GM23338 (cell line): ENCODE results near the gene NPFF. TPM values are rescaled to one million over a fixed set of nuclear protein-coding genes. Genes with fewer than 3 reads are reported as not detected.

Experiments
- ATAC-seq: fragments of 200-7000 bp; cut with Tn5 transposase; 3 replicates; pipeline ENCODE4 v1.9.1; 2020
- DNase-seq: peaks from one replicate; pipeline ENCODE4 v3.0.0-alpha.2; 2015; ENCODE audit warnings: low spot score
- H2AFZ ChIP-seq: fragments of 200-600 bp; sonication (generic); 2 replicates; pipeline ENCODE4 v1.8.0; 2016; ENCODE audit warnings: antibody characterized with exemption, mild to moderate bottlenecking, moderate library complexity
- H3F3A ChIP-seq: fragments of 200-600 bp; sonication (generic); replicated peaks from 2 replicates; pipeline ENCODE4 v1.8.0; 2017; ENCODE audit warnings: antibody characterized with exemption, mixed run types, low read depth
- H3K27ac ChIP-seq: fragments of 200-600 bp; sonication (generic); 2 replicates; pipeline ENCODE4 v1.6.1; 2016; ENCODE audit warnings: low read depth
- H3K27me3 ChIP-seq: fragments of 200-600 bp; sonication (generic); 2 replicates; pipeline ENCODE4 v1.8.0; 2016; ENCODE audit warnings: mild to moderate bottlenecking, mixed run types, moderate library complexity; ENCODE audit not compliant: insufficient read depth
- H3K36me3 ChIP-seq: fragments of 200-600 bp; sonication (generic); 2 replicates; pipeline ENCODE4 v1.8.0; 2016; ENCODE audit warnings: mild to moderate bottlenecking; ENCODE audit not compliant: insufficient read depth
- H3K4me1 ChIP-seq: fragments of 200-600 bp; sonication (generic); 2 replicates; pipeline ENCODE4 v1.8.0; 2016; ENCODE audit warnings: mild to moderate bottlenecking, moderate library complexity; ENCODE audit not compliant: insufficient read depth
- H3K4me2 ChIP-seq: fragments of 200-600 bp; sonication (generic); 2 replicates; pipeline ENCODE4 v1.7.1; 2017; ENCODE audit warnings: mixed run types
- H3K4me3 ChIP-seq: fragments of 200-600 bp; sonication (generic); 2 replicates; pipeline ENCODE4 v1.6.1; 2016; ENCODE audit warnings: mixed run types
- H3K79me2 ChIP-seq: fragments of 200-600 bp; sonication (generic); replicated peaks from 2 replicates; pipeline ENCODE4 v1.8.0; 2017; ENCODE audit warnings: mild to moderate bottlenecking; ENCODE audit not compliant: insufficient read depth
- H3K9me2 ChIP-seq: fragments of 200-600 bp; sonication (generic); 2 replicates; pipeline ENCODE4 v1.8.0; 2017; ENCODE audit not compliant: insufficient read depth
- H4K20me1 ChIP-seq: fragments of 200-600 bp; sonication (generic); replicated peaks from 2 replicates; pipeline ENCODE4 v1.8.0; 2017; ENCODE audit warnings: mild to moderate bottlenecking; ENCODE audit not compliant: insufficient read depth
- H3K27ac Mint-ChIP-seq: 2 replicates; pipeline ENCODE4 v1.8.0; 2020; ENCODE audit warnings: inconsistent platforms, mild to moderate bottlenecking, moderate library complexity, mixed read lengths
- H3K27me3 Mint-ChIP-seq: 3 replicates; pipeline ENCODE4 v1.8.0; 2022; ENCODE audit warnings: low read depth, mild to moderate bottlenecking, moderate library complexity, mixed read lengths, inconsistent platforms; ENCODE audit not compliant: insufficient read depth, poor library complexity
- H3K36me3 Mint-ChIP-seq: 3 replicates; pipeline ENCODE4 v1.8.0; 2021; ENCODE audit warnings: low read depth, mild to moderate bottlenecking, inconsistent platforms, moderate library complexity, mixed read lengths
- H3K4me1 Mint-ChIP-seq: 3 replicates; pipeline ENCODE4 v1.8.0; 2020; ENCODE audit warnings: mild to moderate bottlenecking, inconsistent platforms, mixed read lengths
- H3K4me3 Mint-ChIP-seq: 3 replicates; pipeline ENCODE4 v1.8.0; 2021; ENCODE audit warnings: moderate library complexity, mild to moderate bottlenecking, inconsistent platforms, mixed read lengths
- H3K9me3 Mint-ChIP-seq: 3 replicates; pipeline ENCODE4 v1.8.0; 2020; ENCODE audit warnings: moderate library complexity, mild to moderate bottlenecking, inconsistent platforms, mixed read lengths
- CREB1 ChIP-seq: fragments of 250-450 bp; sonication (Bioruptor Pico); IDR thresholded peaks from 2 replicates; pipeline ENCODE4 v1.5.0; 2020; ENCODE audit warnings: low read depth, mild to moderate bottlenecking, moderate library complexity
- EZH2 ChIP-seq: fragments of 200-600 bp; sonication (generic); IDR thresholded peaks from one replicate; pipeline ENCODE4 v1.8.0; 2017; ENCODE audit warnings: antibody characterized with exemption, mild to moderate bottlenecking, low read depth; ENCODE audit not compliant: unreplicated experiment
- EZH2phosphoT487 ChIP-seq: fragments of 200-600 bp; sonication (generic); IDR thresholded peaks from one replicate; pipeline ENCODE4 v1.8.1; 2018; ENCODE audit warnings: antibody characterized with exemption; ENCODE audit not compliant: unreplicated experiment
- JUNB ChIP-seq: IDR thresholded peaks from one replicate; pipeline ENCODE4 v1.6.1; 2016; ENCODE audit warnings: antibody characterized with exemption; ENCODE audit not compliant: unreplicated experiment
- NANOG ChIP-seq: IDR thresholded peaks from 2 replicates; pipeline ENCODE4 v1.6.1; 2016; ENCODE audit warnings: antibody characterized with exemption, borderline replicate concordance
- POLR2AphosphoS5 ChIP-seq: IDR thresholded peaks from 2 replicates; pipeline ENCODE4 v1.6.1; 2016; ENCODE audit warnings: antibody characterized with exemption, low read depth
- STAT1 ChIP-seq: IDR thresholded peaks from one replicate; pipeline ENCODE4 v1.6.1; 2016; ENCODE audit warnings: antibody characterized with exemption; ENCODE audit not compliant: unreplicated experiment
- ZNF114 ChIP-seq: fragments of 250-450 bp; sonication (Bioruptor Pico); IDR thresholded peaks from 2 replicates; pipeline ENCODE4 v1.5.0; 2020; ENCODE audit warnings: mild to moderate bottlenecking, moderate library complexity
- ZNF331 ChIP-seq: fragments of 250-450 bp; sonication (Bioruptor Pico); IDR thresholded peaks from 2 replicates; pipeline ENCODE4 v1.5.0; 2020; ENCODE audit warnings: low read depth, mild to moderate bottlenecking, moderate library complexity
- polyA plus RNA-seq: library from polyadenylated mRNA; unstranded; fragments of >200 nt; fragmentation: Nextera tagmentation; extraction: Ambion mirVana; gene quantifications from 2 replicates; pipeline ENCODE4 v1.2.1, GENCODE V29; 2016
- total RNA-seq: library from RNA; depleted of rRNA; stranded (reverse); fragments of >200 nt; shearing (Covaris generic); gene quantifications from 2 replicates; pipeline ENCODE4 v1.2.3, GENCODE V29; 2014
- TF ChIP-seq, protein P1 (sequence below): fragments of 250-450 bp; sonication (Bioruptor Pico); IDR thresholded peaks from 2 replicates; pipeline ENCODE4 v1.5.0; 2020; ENCODE audit warnings: mild to moderate bottlenecking, moderate library complexity
- TF ChIP-seq, protein P2 (sequence below): IDR thresholded peaks from 2 replicates; pipeline ENCODE4 v1.6.1; 2016; ENCODE audit warnings: antibody characterized with exemption
- TF ChIP-seq, protein P3 (sequence below): IDR thresholded peaks from one replicate; pipeline ENCODE4 v1.6.1; 2018; ENCODE audit warnings: antibody characterized with exemption; ENCODE audit not compliant: unreplicated experiment
- TF ChIP-seq, protein P4 (sequence below), 2 experiments: fragments of 200-600 bp in 1 of 2; sonication (generic) in 1 of 2; conservative IDR thresholded peaks; 2 replicates each; pipeline versions ENCODE4 v1.5.1 to v1.6.1; 2016 to 2017; ENCODE audit warnings: antibody characterized with exemption in 2 of 2, low read depth in 2 of 2, mild to moderate bottlenecking in 2 of 2, moderate library complexity in 1 of 2

Gene NPFF
- total and polyA plus RNA-seq, 2 experiments from 2014 or later, result 0.69 to 0.71 TPM

DNA sequence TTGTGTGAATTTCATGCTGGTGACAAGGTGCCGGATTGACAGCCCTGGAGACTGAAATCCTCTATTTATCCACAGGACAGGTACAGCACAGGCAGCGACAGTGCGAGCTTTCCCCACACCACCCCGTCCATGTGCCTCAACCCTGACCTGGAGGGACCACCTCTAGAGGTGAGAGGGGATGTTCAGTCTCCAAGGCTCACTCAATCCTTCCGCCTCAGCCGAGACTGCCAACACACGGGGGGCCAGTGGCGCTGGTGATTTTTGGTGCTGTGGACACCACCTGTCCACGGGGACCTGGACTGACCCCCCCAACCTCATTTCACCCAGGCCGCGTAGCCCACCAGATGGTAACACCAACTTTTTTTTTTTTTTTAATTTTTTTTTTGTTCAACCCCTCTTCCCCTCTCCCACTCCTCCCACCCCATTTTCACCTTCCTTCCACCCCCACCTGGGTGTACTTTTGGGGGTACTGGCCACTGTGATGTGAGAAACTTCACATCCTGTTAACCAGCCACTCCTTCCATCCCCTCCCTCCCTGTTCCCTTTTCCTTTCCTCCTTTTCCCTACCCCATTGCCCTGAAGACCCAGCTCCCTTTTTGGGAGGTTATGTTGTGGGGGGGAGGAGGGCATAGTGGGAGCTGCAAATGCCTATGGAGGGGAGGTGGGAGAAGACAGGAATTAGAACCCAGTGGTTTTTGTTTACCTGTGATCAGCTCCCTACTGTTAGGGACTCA, 42.4 kb downstream of the NPFF start:
- no peak overlapping the region for H2AFZ ChIP-seq
- no peaks in the 10 kb centered on the region for H3K27me3 ChIP-seq
- DNase-seq, result no peak
- no peak overlapping the region for H3K27ac Mint-ChIP-seq
- H3K4me1 Mint-ChIP-seq, result peaks cover 47% of the 10 kb centered on the region
- peak; percentile 17; the same call in 2 of the 3 replicates for ATAC-seq
- H3K9me3 Mint-ChIP-seq, result no peaks in the 10 kb centered on the region
- no peaks in the 10 kb centered on the region for H3K9me2 ChIP-seq
- H3K36me3 Mint-ChIP-seq, result peaks cover 100% of the 10 kb centered on the region
- H3K79me2 ChIP-seq, result peaks cover 88% of the 10 kb centered on the region
- peaks cover 62% of the 10 kb centered on the region for H3F3A ChIP-seq
- no peak overlapping the region for H3K4me2 ChIP-seq
- peaks cover 11% of the 10 kb centered on the region; the same call in 1 of the 2 replicates for H3K4me1 ChIP-seq
- H3K27me3 Mint-ChIP-seq, result no peaks in the 10 kb centered on the region
- peaks cover 97% of the 10 kb centered on the region for H3K36me3 ChIP-seq
- no peak overlapping the region for H3K4me3 Mint-ChIP-seq
- H4K20me1 ChIP-seq, result peaks cover 90% of the 10 kb centered on the region
- TF ChIP-seq EZH2phosphoT487, result no peak
- TF ChIP-seq ZNF331 (CRISPR knock-in tag), result no peak
- TF ChIP-seq POLR2AphosphoS5, result no peak
- TF ChIP-seq, protein P1, sequence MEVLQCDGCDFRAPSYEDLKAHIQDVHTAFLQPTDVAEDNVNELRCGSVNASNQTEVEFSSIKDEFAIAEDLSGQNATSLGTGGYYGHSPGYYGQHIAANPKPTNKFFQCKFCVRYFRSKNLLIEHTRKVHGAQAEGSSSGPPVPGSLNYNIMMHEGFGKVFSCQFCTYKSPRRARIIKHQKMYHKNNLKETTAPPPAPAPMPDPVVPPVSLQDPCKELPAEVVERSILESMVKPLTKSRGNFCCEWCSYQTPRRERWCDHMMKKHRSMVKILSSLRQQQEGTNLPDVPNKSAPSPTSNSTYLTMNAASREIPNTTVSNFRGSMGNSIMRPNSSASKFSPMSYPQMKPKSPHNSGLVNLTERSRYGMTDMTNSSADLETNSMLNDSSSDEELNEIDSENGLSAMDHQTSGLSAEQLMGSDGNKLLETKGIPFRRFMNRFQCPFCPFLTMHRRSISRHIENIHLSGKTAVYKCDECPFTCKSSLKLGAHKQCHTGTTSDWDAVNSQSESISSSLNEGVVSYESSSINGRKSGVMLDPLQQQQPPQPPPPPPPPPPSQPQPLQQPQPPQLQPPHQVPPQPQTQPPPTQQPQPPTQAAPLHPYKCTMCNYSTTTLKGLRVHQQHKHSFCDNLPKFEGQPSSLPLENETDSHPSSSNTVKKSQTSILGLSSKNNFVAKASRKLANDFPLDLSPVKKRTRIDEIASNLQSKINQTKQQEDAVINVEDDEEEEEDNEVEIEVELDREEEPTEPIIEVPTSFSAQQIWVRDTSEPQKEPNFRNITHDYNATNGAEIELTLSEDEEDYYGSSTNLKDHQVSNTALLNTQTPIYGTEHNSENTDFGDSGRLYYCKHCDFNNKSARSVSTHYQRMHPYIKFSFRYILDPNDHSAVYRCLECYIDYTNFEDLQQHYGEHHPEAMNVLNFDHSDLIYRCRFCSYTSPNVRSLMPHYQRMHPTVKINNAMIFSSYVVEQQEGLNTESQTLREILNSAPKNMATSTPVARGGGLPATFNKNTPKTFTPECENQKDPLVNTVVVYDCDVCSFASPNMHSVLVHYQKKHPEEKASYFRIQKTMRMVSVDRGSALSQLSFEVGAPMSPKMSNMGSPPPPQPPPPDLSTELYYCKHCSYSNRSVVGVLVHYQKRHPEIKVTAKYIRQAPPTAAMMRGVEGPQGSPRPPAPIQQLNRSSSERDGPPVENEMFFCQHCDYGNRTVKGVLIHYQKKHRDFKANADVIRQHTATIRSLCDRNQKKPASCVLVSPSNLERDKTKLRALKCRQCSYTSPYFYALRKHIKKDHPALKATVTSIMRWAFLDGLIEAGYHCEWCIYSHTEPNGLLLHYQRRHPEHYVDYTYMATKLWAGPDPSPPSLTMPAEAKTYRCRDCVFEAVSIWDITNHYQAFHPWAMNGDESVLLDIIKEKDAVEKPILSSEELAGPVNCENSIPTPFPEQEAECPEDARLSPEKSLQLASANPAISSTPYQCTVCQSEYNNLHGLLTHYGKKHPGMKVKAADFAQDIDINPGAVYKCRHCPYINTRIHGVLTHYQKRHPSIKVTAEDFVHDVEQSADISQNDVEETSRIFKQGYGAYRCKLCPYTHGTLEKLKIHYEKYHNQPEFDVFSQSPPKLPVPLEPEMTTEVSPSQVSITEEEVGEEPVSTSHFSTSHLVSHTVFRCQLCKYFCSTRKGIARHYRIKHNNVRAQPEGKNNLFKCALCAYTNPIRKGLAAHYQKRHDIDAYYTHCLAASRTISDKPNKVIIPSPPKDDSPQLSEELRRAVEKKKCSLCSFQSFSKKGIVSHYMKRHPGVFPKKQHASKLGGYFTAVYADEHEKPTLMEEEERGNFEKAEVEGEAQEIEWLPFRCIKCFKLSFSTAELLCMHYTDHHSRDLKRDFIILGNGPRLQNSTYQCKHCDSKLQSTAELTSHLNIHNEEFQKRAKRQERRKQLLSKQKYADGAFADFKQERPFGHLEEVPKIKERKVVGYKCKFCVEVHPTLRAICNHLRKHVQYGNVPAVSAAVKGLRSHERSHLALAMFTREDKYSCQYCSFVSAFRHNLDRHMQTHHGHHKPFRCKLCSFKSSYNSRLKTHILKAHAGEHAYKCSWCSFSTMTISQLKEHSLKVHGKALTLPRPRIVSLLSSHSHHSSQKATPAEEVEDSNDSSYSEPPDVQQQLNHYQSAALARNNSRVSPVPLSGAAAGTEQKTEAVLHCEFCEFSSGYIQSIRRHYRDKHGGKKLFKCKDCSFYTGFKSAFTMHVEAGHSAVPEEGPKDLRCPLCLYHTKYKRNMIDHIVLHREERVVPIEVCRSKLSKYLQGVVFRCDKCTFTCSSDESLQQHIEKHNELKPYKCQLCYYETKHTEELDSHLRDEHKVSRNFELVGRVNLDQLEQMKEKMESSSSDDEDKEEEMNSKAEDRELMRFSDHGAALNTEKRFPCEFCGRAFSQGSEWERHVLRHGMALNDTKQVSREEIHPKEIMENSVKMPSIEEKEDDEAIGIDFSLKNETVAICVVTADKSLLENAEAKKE (CRISPR knock-in tag), result no peak
- no peak for TF ChIP-seq EZH2
- no peak for TF ChIP-seq ZNF114 (CRISPR knock-in tag)
- TF ChIP-seq, protein P2, sequence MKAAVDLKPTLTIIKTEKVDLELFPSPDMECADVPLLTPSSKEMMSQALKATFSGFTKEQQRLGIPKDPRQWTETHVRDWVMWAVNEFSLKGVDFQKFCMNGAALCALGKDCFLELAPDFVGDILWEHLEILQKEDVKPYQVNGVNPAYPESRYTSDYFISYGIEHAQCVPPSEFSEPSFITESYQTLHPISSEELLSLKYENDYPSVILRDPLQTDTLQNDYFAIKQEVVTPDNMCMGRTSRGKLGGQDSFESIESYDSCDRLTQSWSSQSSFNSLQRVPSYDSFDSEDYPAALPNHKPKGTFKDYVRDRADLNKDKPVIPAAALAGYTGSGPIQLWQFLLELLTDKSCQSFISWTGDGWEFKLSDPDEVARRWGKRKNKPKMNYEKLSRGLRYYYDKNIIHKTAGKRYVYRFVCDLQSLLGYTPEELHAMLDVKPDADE, result no peak
- no peak for TF ChIP-seq JUNB
- no peak for TF ChIP-seq CREB1
- TF ChIP-seq, protein P3, sequence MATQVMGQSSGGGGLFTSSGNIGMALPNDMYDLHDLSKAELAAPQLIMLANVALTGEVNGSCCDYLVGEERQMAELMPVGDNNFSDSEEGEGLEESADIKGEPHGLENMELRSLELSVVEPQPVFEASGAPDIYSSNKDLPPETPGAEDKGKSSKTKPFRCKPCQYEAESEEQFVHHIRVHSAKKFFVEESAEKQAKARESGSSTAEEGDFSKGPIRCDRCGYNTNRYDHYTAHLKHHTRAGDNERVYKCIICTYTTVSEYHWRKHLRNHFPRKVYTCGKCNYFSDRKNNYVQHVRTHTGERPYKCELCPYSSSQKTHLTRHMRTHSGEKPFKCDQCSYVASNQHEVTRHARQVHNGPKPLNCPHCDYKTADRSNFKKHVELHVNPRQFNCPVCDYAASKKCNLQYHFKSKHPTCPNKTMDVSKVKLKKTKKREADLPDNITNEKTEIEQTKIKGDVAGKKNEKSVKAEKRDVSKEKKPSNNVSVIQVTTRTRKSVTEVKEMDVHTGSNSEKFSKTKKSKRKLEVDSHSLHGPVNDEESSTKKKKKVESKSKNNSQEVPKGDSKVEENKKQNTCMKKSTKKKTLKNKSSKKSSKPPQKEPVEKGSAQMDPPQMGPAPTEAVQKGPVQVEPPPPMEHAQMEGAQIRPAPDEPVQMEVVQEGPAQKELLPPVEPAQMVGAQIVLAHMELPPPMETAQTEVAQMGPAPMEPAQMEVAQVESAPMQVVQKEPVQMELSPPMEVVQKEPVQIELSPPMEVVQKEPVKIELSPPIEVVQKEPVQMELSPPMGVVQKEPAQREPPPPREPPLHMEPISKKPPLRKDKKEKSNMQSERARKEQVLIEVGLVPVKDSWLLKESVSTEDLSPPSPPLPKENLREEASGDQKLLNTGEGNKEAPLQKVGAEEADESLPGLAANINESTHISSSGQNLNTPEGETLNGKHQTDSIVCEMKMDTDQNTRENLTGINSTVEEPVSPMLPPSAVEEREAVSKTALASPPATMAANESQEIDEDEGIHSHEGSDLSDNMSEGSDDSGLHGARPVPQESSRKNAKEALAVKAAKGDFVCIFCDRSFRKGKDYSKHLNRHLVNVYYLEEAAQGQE, result no peak
- no peak for TF ChIP-seq NANOG
- no peak for TF ChIP-seq STAT1
- TF ChIP-seq, protein P4, sequence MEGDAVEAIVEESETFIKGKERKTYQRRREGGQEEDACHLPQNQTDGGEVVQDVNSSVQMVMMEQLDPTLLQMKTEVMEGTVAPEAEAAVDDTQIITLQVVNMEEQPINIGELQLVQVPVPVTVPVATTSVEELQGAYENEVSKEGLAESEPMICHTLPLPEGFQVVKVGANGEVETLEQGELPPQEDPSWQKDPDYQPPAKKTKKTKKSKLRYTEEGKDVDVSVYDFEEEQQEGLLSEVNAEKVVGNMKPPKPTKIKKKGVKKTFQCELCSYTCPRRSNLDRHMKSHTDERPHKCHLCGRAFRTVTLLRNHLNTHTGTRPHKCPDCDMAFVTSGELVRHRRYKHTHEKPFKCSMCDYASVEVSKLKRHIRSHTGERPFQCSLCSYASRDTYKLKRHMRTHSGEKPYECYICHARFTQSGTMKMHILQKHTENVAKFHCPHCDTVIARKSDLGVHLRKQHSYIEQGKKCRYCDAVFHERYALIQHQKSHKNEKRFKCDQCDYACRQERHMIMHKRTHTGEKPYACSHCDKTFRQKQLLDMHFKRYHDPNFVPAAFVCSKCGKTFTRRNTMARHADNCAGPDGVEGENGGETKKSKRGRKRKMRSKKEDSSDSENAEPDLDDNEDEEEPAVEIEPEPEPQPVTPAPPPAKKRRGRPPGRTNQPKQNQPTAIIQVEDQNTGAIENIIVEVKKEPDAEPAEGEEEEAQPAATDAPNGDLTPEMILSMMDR (conservative IDR thresholded peaks at IDR 0.05; ENCODE audit: low read depth in 2 of 2), result no peak
- H3K4me3 ChIP-seq, result no peak overlapping the region
- H3K27ac ChIP-seq, result peak overlapping the region; percentile 67
